Fibroblast of villous mesenchyme (primary cell): ENCODE results near the gene WDR74. TPM values are rescaled to one million over a fixed set of nuclear protein-coding genes. Genes with fewer than 3 reads are reported as not detected.
"Not testable (repeated sequence)": the region's sequence is repeated elsewhere in the genome, so short reads cannot be mapped to it uniquely, and the experiment has no call there.

Experiments
- DNase-seq: peaks from one replicate; pipeline ENCODE4 v3.0.0-alpha.2; 2010; ENCODE audit warnings: low read depth
- H3K4me3 ChIP-seq: 2 replicates; pipeline ENCODE4 v1.5.1; 2011; ENCODE audit warnings: low read depth, mild to moderate bottlenecking, low read length
- CTCF ChIP-seq: IDR thresholded peaks from 2 replicates; pipeline ENCODE4 v1.5.1; 2012; ENCODE audit warnings: low read depth, mild to moderate bottlenecking, low read length; ENCODE audit not compliant: insufficient read depth
- total RNA-seq: library from RNA; depleted of rRNA; stranded (reverse); fragments of >200 nt; gene quantifications from 2 replicates; pipeline ENCODE4 v1.2.3, GENCODE V29; 2012

Gene WDR74
- total RNA-seq, 1 donor, result 39.7 TPM

- TF ChIP-seq CTCF, result no peak
- DNase-seq, result no peak
- H3K4me3 ChIP-seq, result peak within 1 kb of the TSS; percentile 94
These were observed 6.8 kb downstream of the WDR74 start, which contains the start of gene TEX54 for GRCh38 chr11:62832336-62833234. TSS of gene TEX54 (minus strand) at chr11:62832841.

GRCh38 chr11:62831520-62832335, 7.7 kb downstream of the WDR74 start, which contains the start of gene STX5:
TSS of gene STX5 (minus strand) at chr11:62832051. CDS start at chr11:62831243, 808 bp downstream.
- DNase-seq, result peak; percentile 99
- TF ChIP-seq CTCF, result no peak

GRCh38 chr11:62830904-62831519, 8.4 kb downstream of the WDR74 start:
- TF ChIP-seq CTCF, result no peak
- DNase-seq, result no peak
- H3K4me3 ChIP-seq, result peak overlapping the region; percentile 94

More at GRCh38 chr11:62831520-62832335, 7.7 kb downstream of the WDR74 start, which contains the start of gene STX5:
- peak within 1 kb of the TSS; percentile 94 for H3K4me3 ChIP-seq

GRCh38 chr11:62828130-62828529, 11.3 kb downstream of the WDR74 start:
- not testable (repeated sequence) for DNase-seq, H3K4me3 ChIP-seq

- TF ChIP-seq CTCF, result no peak
- no peak for DNase-seq
- no peak overlapping the region for H3K4me3 ChIP-seq
These were observed 15.7 kb downstream of the WDR74 start for GRCh38 chr11:62823677-62824076.

- no peak overlapping the region for H3K4me3 ChIP-seq
- TF ChIP-seq CTCF, result no peak
- DNase-seq, result no peak
These were observed 22.3 kb downstream of the WDR74 start for GRCh38 chr11:62817129-62817528.
